Measurements from ENCODE around the gene EP300. TPM values are rescaled to one million over a fixed set of nuclear protein-coding genes. Genes with fewer than 3 reads are reported as not detected.

The EP300 gene
- total and polyA plus RNA-seq, 2 experiments from 2014 or later: 28.8 to 53.8 TPM

- H3K79me2 ChIP-seq: peaks cover 59% of the 10 kb centered on the region
- H3K36me3 ChIP-seq (replicated peaks; ENCODE audit: insufficient read depth, low read depth): no peaks in the 10 kb centered on the region
- no peaks in the 10 kb centered on the region for H3K9me3 ChIP-seq (ENCODE audit: low read depth)
- peaks cover 53% of the 10 kb centered on the region for H4K20me1 ChIP-seq (ENCODE audit: insufficient read depth, poor library complexity, severe bottlenecking)
- peak overlapping the region; percentile 85 for H3K4me2 ChIP-seq
- no peak for TF ChIP-seq EZH2 (IDR thresholded peaks at IDR 0.05; ENCODE audit: borderline replicate concordance)
- TF ChIP-seq EZH2phosphoT487 (IDR thresholded peaks at IDR 0.05; ENCODE audit: low read depth, severe bottlenecking, unreplicated experiment): no peak
- no peak for TF ChIP-seq CTCF (IDR thresholded peaks at IDR 0.05; ENCODE audit: poor library complexity)
- no peaks in the 10 kb centered on the region for H3K9me2 ChIP-seq (replicated peaks; ENCODE audit: insufficient read depth)
- peaks cover 10% of the 10 kb centered on the region for H3K4me1 ChIP-seq (ENCODE audit: insufficient read depth)
- peak; percentile 40 for DNase-seq (ENCODE audit: low spot score)
- H3K27me3 ChIP-seq: no peaks in the 10 kb centered on the region
- H2AFZ ChIP-seq: peak overlapping the region; percentile 75
- H3K27ac ChIP-seq: peak overlapping the region; percentile 100
- peak overlapping the region; percentile 98 for H3K4me3 ChIP-seq
- under 1% methylated on average over 31 of the region's 31 CpGs for WGBS (ENCODE audit: low lambda C conversion rate, missing lambda C conversion rate)
Observed at GRCh38 chr22:41092847-41093411, 537 bp downstream of the EP300 start.

- Histone ChIP-seq H3K36me3 (replicated peaks; ENCODE audit: insufficient read depth, low read depth) (no peaks in the 10 kb centered on the region), H3K9me2 (replicated peaks; ENCODE audit: insufficient read depth) (no peaks in the 10 kb centered on the region), H3K4me1 (ENCODE audit: insufficient read depth) (peaks cover 18% of the 10 kb centered on the region), H3K27me3 (no peaks in the 10 kb centered on the region), H3K4me3 (peak overlapping the region; percentile 98), H2AFZ (no peak overlapping the region), H3K79me2 (peaks cover 70% of the 10 kb centered on the region), H3K4me2 (peak overlapping the region; percentile 85), H3K27ac (peak overlapping the region; percentile 100), H3K9me3 (ENCODE audit: low read depth) (no peaks in the 10 kb centered on the region), H4K20me1 (ENCODE audit: insufficient read depth, poor library complexity, severe bottlenecking) (peaks cover 65% of the 10 kb centered on the region)
- no peak for TF ChIP-seq CTCF (IDR thresholded peaks at IDR 0.05; ENCODE audit: poor library complexity)
- no peak for TF ChIP-seq EZH2 (IDR thresholded peaks at IDR 0.05; ENCODE audit: borderline replicate concordance)
- no peak for TF ChIP-seq EZH2phosphoT487 (IDR thresholded peaks at IDR 0.05; ENCODE audit: low read depth, severe bottlenecking, unreplicated experiment)
- peak; percentile 25 for DNase-seq (ENCODE audit: low spot score)
- WGBS (ENCODE audit: low lambda C conversion rate, missing lambda C conversion rate): 3% methylated on average over 5 of the region's 5 CpGs
Observed at GRCh38 chr22:41094041-41094593, 1.7 kb downstream of the EP300 start.

GRCh38 chr22:41096391-41096790 lies 4.0 kb downstream of the EP300 start:
- H3K27ac ChIP-seq: no peak overlapping the region
- no peak for DNase-seq (ENCODE audit: low spot score)
- H3K79me2 ChIP-seq: peaks cover 93% of the 10 kb centered on the region
- no peaks in the 10 kb centered on the region for H3K36me3 ChIP-seq (replicated peaks; ENCODE audit: insufficient read depth, low read depth)
- H3K4me1 ChIP-seq (ENCODE audit: insufficient read depth): peaks cover 20% of the 10 kb centered on the region
- H2AFZ ChIP-seq: no peak overlapping the region
- H3K27me3 ChIP-seq: no peaks in the 10 kb centered on the region
- H3K9me3 ChIP-seq (ENCODE audit: low read depth): no peaks in the 10 kb centered on the region
- peak overlapping the region; percentile 85 for H3K4me2 ChIP-seq
- 57% methylated on average over 3 of the region's 3 CpGs for WGBS (ENCODE audit: low lambda C conversion rate, missing lambda C conversion rate)
- H3K4me3 ChIP-seq: no peak overlapping the region
- no peaks in the 10 kb centered on the region for H3K9me2 ChIP-seq (replicated peaks; ENCODE audit: insufficient read depth)
- TF ChIP-seq CTCF (IDR thresholded peaks at IDR 0.05; ENCODE audit: poor library complexity) (no peak), EZH2phosphoT487 (IDR thresholded peaks at IDR 0.05; ENCODE audit: low read depth, severe bottlenecking, unreplicated experiment) (no peak), EZH2 (IDR thresholded peaks at IDR 0.05; ENCODE audit: borderline replicate concordance) (no peak)
- H4K20me1 ChIP-seq (ENCODE audit: insufficient read depth, poor library complexity, severe bottlenecking): peaks cover 88% of the 10 kb centered on the region

All from hepatocyte (in vitro differentiated cells).